ENCODE data around the gene ZNF99. TPM values are rescaled to one million over a fixed set of nuclear protein-coding genes. Genes with fewer than 3 reads are reported as not detected.
"Not testable (repeated sequence)": the region's sequence is repeated elsewhere in the genome, so short reads cannot be mapped to it uniquely, and the experiment has no call there.

Gene ZNF99
- polyA plus RNA-seq, 2 of the 4 experiments (the other 2 are of a cell fraction) = not detected

DNA sequence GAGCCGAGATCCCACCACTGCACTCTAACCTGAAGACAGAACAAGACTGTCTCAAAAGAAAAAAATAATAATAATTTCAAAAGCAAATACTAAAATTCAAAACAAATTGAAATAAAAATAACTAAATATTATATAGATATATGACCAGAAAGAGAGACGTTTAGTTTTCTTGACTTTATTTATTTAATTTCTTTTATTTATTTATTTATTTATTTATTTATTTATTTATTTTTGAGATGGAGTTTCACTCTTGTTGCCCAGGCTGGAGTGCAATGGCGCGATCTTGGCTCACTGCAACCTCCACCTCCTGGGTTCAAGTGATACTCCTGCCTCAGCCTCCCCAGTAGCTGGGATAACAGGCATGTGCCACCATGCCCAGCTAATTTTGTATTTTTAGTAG lies 8.9 kb upstream of the ZNF99 start:
- WGBS (ENCODE audit: missing lambda C conversion rate) = 16% methylated on average over 4 of the region's 4 CpGs
- POLR2A ChIA-PET = not testable (repeated sequence)

DNA sequence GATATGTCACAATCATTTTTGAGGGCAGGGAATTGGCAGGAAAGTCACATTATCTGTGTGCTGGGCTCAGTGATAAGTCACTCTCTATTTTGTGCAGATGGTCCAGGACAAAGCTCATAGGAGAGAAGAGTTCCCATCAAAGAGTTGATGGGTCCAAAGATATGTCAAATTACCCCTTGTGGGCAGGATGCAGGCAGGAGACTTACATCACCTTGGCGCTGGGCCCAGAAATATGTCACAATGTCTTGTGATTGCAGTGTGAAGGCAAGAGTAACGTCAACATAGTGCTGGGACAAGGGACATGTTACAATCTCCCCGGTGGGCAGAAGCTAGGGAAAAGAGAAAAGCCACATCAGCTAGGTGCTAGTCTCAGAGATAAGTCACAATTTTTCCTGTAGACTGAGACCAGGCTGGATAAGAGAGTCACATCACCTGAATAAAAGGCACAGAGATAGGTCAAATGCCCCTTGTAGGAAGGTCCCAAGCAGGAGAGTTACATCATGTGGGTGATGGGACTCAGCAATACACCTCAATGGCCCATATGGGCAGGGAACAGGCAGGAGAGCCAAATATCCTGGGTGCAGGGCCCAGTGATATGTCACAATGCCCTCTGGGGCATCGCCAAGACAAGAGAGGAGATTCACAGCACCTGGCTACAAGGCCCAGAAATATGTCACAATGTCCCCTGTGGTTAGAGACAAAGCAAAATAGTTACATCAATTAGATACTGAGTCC lies 47.9 kb downstream of the ZNF99 start:
- POLR2A ChIA-PET = no interaction called here
- no peak for FAIRE-seq
- 5% methylated on average over 4 of the region's 4 CpGs for WGBS (ENCODE audit: missing lambda C conversion rate)

More for the DNA sequence above, 8.9 kb upstream of the ZNF99 start:
- H3K4me3 ChIP-seq; H3K27ac ChIP-seq; H3K4me1 ChIP-seq; H3K4me2 ChIP-seq; FAIRE-seq; DNase-seq (ENCODE audit: low read depth in 1 of 2, low spot score in 1 of 2); ATAC-seq: not testable (repeated sequence)
- peaks cover 43% of the 10 kb centered on the region for H3K9me3 ChIP-seq
- CTCF ChIA-PET = interaction anchor here (1.6 kb wide), 1 partner anchor 9 kb away, joined by 3 read pairs; the partner anchor contains the start of gene ZNF99
- peak; percentile 55 for TF ChIP-seq ZC3H11A (IDR thresholded peaks at IDR 0.05)

DNA sequence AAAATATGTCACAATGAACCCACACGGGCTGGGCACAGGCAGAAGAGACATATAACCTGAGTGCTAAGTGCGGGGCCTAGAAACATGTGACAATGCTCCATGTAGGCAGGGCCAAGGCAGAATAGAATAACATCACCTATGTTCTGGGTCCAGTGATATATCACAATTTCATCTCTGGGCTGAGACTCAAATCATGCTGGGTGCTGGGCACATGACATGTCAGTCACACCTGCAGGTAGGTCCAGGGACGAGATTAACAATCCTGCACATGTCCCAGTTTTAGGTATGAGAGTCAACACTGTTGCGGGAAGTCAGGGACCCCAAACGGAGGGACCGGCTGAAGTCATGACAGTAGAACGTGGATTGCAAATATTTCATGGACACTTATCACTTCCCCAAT lies 50.3 kb downstream of the ZNF99 start:
- FAIRE-seq = no peak

More for the DNA sequence above, 47.9 kb downstream of the ZNF99 start:
- Histone ChIP-seq H3K4me3 (no peak overlapping the region), H3K4me2 (no peak overlapping the region), H3K4me1 (no peaks in the 10 kb centered on the region), H3K9me3 (peaks cover 39% of the 10 kb centered on the region), H3K27ac (no peak overlapping the region)
- DNase-seq (ENCODE audit: low read depth in 1 of 2, low spot score in 1 of 2) (no peak), ATAC-seq (no peak)
- CTCF ChIA-PET = no interaction called here
- TF ChIP-seq SREBF2 (IDR thresholded peaks at IDR 0.05) (no peak), GATA3 (IDR thresholded peaks at IDR 0.05; ENCODE audit: borderline replicate concordance) (no peak), RFX5 (IDR thresholded peaks at IDR 0.05) (no peak), SMC3 (IDR thresholded peaks at IDR 0.05) (no peak), NR3C1 (IDR thresholded peaks at IDR 0.05) (no peak), RNF2 (IDR thresholded peaks at IDR 0.05; ENCODE audit: borderline replicate concordance, low read depth) (no peak), NPAS2 (CRISPR knock-in tag; IDR thresholded peaks at IDR 0.05; ENCODE audit: borderline replicate concordance) (no peak), CHD4 (IDR thresholded peaks at IDR 0.05; ENCODE audit: borderline replicate concordance) (no peak)
- TF ChIP-seq, protein P1, sequence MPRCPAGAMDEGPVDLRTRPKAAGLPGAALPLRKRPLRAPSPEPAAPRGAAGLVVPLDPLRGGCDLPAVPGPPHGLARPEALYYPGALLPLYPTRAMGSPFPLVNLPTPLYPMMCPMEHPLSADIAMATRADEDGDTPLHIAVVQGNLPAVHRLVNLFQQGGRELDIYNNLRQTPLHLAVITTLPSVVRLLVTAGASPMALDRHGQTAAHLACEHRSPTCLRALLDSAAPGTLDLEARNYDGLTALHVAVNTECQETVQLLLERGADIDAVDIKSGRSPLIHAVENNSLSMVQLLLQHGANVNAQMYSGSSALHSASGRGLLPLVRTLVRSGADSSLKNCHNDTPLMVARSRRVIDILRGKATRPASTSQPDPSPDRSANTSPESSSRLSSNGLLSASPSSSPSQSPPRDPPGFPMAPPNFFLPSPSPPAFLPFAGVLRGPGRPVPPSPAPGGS (IDR thresholded peaks at IDR 0.05) = no peak
- TF ChIP-seq, protein P2, sequence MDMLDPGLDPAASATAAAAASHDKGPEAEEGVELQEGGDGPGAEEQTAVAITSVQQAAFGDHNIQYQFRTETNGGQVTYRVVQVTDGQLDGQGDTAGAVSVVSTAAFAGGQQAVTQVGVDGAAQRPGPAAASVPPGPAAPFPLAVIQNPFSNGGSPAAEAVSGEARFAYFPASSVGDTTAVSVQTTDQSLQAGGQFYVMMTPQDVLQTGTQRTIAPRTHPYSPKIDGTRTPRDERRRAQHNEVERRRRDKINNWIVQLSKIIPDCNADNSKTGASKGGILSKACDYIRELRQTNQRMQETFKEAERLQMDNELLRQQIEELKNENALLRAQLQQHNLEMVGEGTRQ (IDR thresholded peaks at IDR 0.05) = no peak

DNA sequence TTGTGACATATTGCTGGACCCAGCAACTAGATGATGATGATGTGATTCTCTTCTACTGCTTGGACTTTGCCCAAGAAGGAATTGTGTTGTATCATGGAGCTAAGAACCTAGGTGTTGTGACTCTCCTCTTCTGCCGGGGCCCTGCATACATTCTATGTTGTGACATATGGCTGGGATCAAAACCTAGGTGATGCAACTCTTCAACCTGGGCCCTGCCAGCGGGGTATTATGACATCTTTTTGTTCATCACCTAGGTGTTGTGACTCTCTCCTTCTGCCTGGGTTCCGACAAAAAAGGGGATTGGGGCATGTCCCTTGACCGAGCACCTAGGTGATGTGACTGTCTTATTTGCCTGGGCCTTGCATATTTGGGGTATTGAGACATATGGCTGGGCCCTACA lies 55.7 kb downstream of the ZNF99 start:
- DNase-seq (ENCODE audit: low read depth in 1 of 2, low spot score in 1 of 2); H3K27ac ChIP-seq; H3K4me3 ChIP-seq; H3K4me2 ChIP-seq; FAIRE-seq; H3K4me1 ChIP-seq; CTCF ChIA-PET; ATAC-seq; POLR2A ChIA-PET: not testable (repeated sequence)
- peaks cover 28% of the 10 kb centered on the region; the same call in 2 of the 3 replicates for H3K9me3 ChIP-seq
- WGBS (ENCODE audit: missing lambda C conversion rate) = 0% methylated on average over 4 of the region's 4 CpGs

More for the DNA sequence above, 50.3 kb downstream of the ZNF99 start:
- Histone ChIP-seq H3K4me3 (no peak overlapping the region), H3K9me3 (peaks cover 28% of the 10 kb centered on the region; the same call in 2 of the 3 replicates), H3K4me1 (no peaks in the 10 kb centered on the region), H3K4me2 (no peak overlapping the region), H3K27ac (no peak overlapping the region)
- ChIA-PET POLR2A (no interaction called here), CTCF (no interaction called here)
- 30% methylated on average over 7 of the region's 7 CpGs for WGBS (ENCODE audit: missing lambda C conversion rate)
- TF ChIP-seq RCOR1 (IDR thresholded peaks at IDR 0.05; ENCODE audit: low read depth, low read length) = no peak
- TF ChIP-seq CHD4 (IDR thresholded peaks at IDR 0.05; ENCODE audit: borderline replicate concordance) = no peak
- TF ChIP-seq FOSB (CRISPR knock-in tag; IDR thresholded peaks at IDR 0.05) = no peak
- TF ChIP-seq HOXB13 (CRISPR knock-in tag; IDR thresholded peaks at IDR 0.05; ENCODE audit: low read depth) = no peak
- no peak for TF ChIP-seq HOXB5 (CRISPR knock-in tag; IDR thresholded peaks at IDR 0.05)
- no peak for TF ChIP-seq KDM1A (IDR thresholded peaks at IDR 0.05; ENCODE audit: low read depth)
- TF ChIP-seq NPAS2 (CRISPR knock-in tag; IDR thresholded peaks at IDR 0.05; ENCODE audit: borderline replicate concordance) = no peak
- no peak for TF ChIP-seq HDAC2 (IDR thresholded peaks at IDR 0.05)
- TF ChIP-seq, protein P3, sequence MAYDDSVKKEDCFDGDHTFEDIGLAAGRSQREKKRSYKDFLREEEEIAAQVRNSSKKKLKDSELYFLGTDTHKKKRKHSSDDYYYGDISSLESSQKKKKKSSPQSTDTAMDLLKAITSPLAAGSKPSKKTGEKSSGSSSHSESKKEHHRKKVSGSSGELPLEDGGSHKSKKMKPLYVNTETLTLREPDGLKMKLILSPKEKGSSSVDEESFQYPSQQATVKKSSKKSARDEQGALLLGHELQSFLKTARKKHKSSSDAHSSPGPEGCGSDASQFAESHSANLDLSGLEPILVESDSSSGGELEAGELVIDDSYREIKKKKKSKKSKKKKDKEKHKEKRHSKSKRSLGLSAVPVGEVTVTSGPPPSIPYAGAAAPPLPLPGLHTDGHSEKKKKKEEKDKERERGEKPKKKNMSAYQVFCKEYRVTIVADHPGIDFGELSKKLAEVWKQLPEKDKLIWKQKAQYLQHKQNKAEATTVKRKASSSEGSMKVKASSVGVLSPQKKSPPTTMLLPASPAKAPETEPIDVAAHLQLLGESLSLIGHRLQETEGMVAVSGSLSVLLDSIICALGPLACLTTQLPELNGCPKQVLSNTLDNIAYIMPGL (CRISPR knock-in tag; IDR thresholded peaks at IDR 0.05; ENCODE audit: borderline replicate concordance) = no peak
- no peak for TF ChIP-seq RNF2 (IDR thresholded peaks at IDR 0.05; ENCODE audit: borderline replicate concordance, low read depth)
- TF ChIP-seq, protein P4, sequence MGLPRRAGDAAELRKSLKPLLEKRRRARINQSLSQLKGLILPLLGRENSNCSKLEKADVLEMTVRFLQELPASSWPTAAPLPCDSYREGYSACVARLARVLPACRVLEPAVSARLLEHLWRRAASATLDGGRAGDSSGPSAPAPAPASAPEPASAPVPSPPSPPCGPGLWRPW (IDR thresholded peaks at IDR 0.05) = no peak
- TF ChIP-seq RAD21 (conservative IDR thresholded peaks at IDR 0.05 in 1 of 2, IDR thresholded peaks at IDR 0.05 in 1 of 2) = no peak
- TF ChIP-seq PHF8 (IDR thresholded peaks at IDR 0.05; ENCODE audit: borderline replicate concordance, low read depth) = no peak
- no peak for TF ChIP-seq TFCP2L1 (CRISPR knock-in tag; IDR thresholded peaks at IDR 0.05)
- TF ChIP-seq ESRRA (IDR thresholded peaks at IDR 0.05; ENCODE audit: borderline replicate concordance, low read length) = no peak
- no peak for TF ChIP-seq CEBPB (IDR thresholded peaks at IDR 0.05)
- no peak for TF ChIP-seq ZSCAN20 (CRISPR knock-in tag; IDR thresholded peaks at IDR 0.05)
- TF ChIP-seq NFE2L2 (conservative IDR thresholded peaks at IDR 0.05; ENCODE audit: low read length) = no peak
- DNase-seq (ENCODE audit: low read depth in 1 of 2, low spot score in 1 of 2) (no peak), ATAC-seq (no peak)

Measured in A549 (cell line).